Activated CD8-positive, alpha-beta memory T cell treated with anti-CD3 and anti-CD28 coated beads, Interleukin-2, amount 50 U/mL, for 24 hours (primary cell): ENCODE data around the gene VPS9D1.

Experiments used
- DNase-seq: peaks from one replicate; pipeline ENCODE4 v3.0.0-alpha.2; 2020; ENCODE audit errors: extremely low read depth

Gene VPS9D1

GRCh38 chr16:89720813-89721545 lies at the start of gene VPS9D1, which contains the start of gene ZNF276:
VPS9D1 (minus strand) TSS chr16:89720898; CDS start chr16:89720861, 37 bp downstream.
ZNF276 (plus strand) TSS chr16:89721537; CDS start chr16:89721641, 104 bp downstream.
- peak; percentile 37 for DNase-seq

- DNase-seq = no peak
Observed at GRCh38 chr16:89770367-89770766, 49.7 kb upstream of the VPS9D1 start.

GRCh38 chr16:89765292-89765830 lies 44.7 kb upstream of the VPS9D1 start:
- no peak for DNase-seq

- peak; percentile 9 for DNase-seq
Observed at GRCh38 chr16:89764711-89765201, 44.1 kb upstream of the VPS9D1 start.

GRCh38 chr16:89761304-89761922 lies 40.7 kb upstream of the VPS9D1 start:
- no peak for DNase-seq

- no peak for DNase-seq
Observed at GRCh38 chr16:89759746-89760340, 39.1 kb upstream of the VPS9D1 start.

- DNase-seq = no peak
Observed at GRCh38 chr16:89749637-89750036, 28.9 kb upstream of the VPS9D1 start.

GRCh38 chr16:89748921-89749320 lies 28.2 kb upstream of the VPS9D1 start:
- DNase-seq = no peak

- DNase-seq = no peak
Observed at GRCh38 chr16:89748076-89748475, 27.4 kb upstream of the VPS9D1 start.

- no peak for DNase-seq
Observed at GRCh38 chr16:89746043-89746442, 25.3 kb upstream of the VPS9D1 start.

- no peak for DNase-seq
Observed at GRCh38 chr16:89744813-89745212, 24.1 kb upstream of the VPS9D1 start.

GRCh38 chr16:89742948-89743347 lies 22.2 kb upstream of the VPS9D1 start:
- no peak for DNase-seq

- DNase-seq = no peak
Observed at GRCh38 chr16:89741342-89742014, 20.8 kb upstream of the VPS9D1 start.

GRCh38 chr16:89739383-89739782 lies 18.7 kb upstream of the VPS9D1 start:
- DNase-seq = no peak

GRCh38 chr16:89738538-89739317 lies 18.0 kb upstream of the VPS9D1 start:
- no peak for DNase-seq

GRCh38 chr16:89738072-89738377 lies 17.3 kb upstream of the VPS9D1 start:
- DNase-seq = no peak

- DNase-seq = no peak
Observed at GRCh38 chr16:89737341-89738071, 16.8 kb upstream of the VPS9D1 start.

- DNase-seq = no peak
Observed at GRCh38 chr16:89736554-89736953, 15.9 kb upstream of the VPS9D1 start.

GRCh38 chr16:89733792-89734191 lies 13.1 kb upstream of the VPS9D1 start:
- no peak for DNase-seq

- DNase-seq = no peak
Observed at GRCh38 chr16:89733322-89733721, 12.6 kb upstream of the VPS9D1 start.

- DNase-seq = no peak
Observed at GRCh38 chr16:89732918-89733242, 12.2 kb upstream of the VPS9D1 start.
